ENCODE results near the gene CDKL5. TPM values are rescaled to one million over a fixed set of nuclear protein-coding genes. Genes with fewer than 3 reads are reported as not detected.
"Not testable (repeated sequence)": the region's sequence is repeated elsewhere in the genome, so short reads cannot be mapped to it uniquely, and the experiment has no call there.

CDKL5 gene
- total RNA-seq, 5 donors from 2014 or later (not counting 1 experiment from before 2014, with no cell fraction given) = 3.3 to 5.2 (median 4.1) TPM

GRCh38 chrX:18574591-18574990 lies 149.2 kb downstream of the CDKL5 start:
- Mint-ChIP-seq H3K27ac (no peak overlapping the region), H3K9me3 (no peaks in the 10 kb centered on the region), H3K27me3 (no peaks in the 10 kb centered on the region), H3K4me1 (no peaks in the 10 kb centered on the region), H3K4me3 (no peak overlapping the region), H3K36me3 (peaks cover 3% of the 10 kb centered on the region)
- Histone ChIP-seq H3K36me3 (ENCODE audit: control insufficient read depth in 2 of 2, extremely low read depth in 1 of 2, insufficient read depth in 1 of 2, low read length in 1 of 2) (no peaks in the 10 kb centered on the region), H3K4me3 (ENCODE audit: control insufficient read depth in 1 of 2, extremely low read depth in 1 of 2, low read length in 1 of 2) (no peak overlapping the region), H3K27ac (ENCODE audit: low read length) (no peak overlapping the region), H3K9me3 (no peaks in the 10 kb centered on the region), H3K4me1 (ENCODE audit: control insufficient read depth in 1 of 2, extremely low read depth in 1 of 2, insufficient read depth in 2 of 2, low read length in 2 of 2) (no peaks in the 10 kb centered on the region), H3K27me3 (replicated peaks in 1 of 2; ENCODE audit: control insufficient read depth in 2 of 2, extremely low read depth in 1 of 2, insufficient read depth in 2 of 2, low read length in 1 of 2) (no peaks in the 10 kb centered on the region)
- ATAC-seq (replicated peaks in 1 of 4) (no peak), DNase-seq (no peak)
- no CpG with 5 or more reads among the region's 3 CpGs for WGBS (ENCODE audit: insufficient coverage)
- CTCF ChIA-PET = no interaction called here
- POLR2A ChIA-PET = no interaction called here

DNA sequence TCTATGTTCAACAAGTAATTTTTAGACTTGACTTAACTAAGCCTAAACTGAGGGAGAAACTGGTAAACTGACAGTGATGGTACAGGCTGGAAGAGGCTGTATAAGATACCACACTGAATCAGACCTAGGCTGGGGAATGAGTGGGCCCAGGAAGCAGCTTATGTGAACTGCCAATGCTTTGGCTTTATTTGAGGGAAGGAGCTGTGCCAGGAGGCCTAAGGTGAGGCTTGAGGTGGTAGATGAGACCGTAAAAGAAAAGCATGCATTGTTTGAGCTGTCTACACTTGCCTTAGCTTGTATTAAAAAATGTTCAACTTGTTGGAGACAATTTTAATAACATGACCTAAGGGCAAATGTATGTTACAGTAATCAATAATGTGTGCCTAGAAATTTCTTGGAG lies 150.3 kb downstream of the CDKL5 start:
- Mint-ChIP-seq H3K27me3 (no peaks in the 10 kb centered on the region), H3K36me3 (peaks cover 6% of the 10 kb centered on the region), H3K4me3 (no peak overlapping the region), H3K4me1 (no peaks in the 10 kb centered on the region), H3K27ac (no peak overlapping the region), H3K9me3 (no peaks in the 10 kb centered on the region)
- Histone ChIP-seq H3K27ac (ENCODE audit: low read length) (no peak overlapping the region), H3K4me1 (ENCODE audit: control insufficient read depth in 1 of 2, extremely low read depth in 1 of 2, insufficient read depth in 2 of 2, low read length in 2 of 2) (no peaks in the 10 kb centered on the region), H3K27me3 (replicated peaks in 1 of 2; ENCODE audit: control insufficient read depth in 2 of 2, extremely low read depth in 1 of 2, insufficient read depth in 2 of 2, low read length in 1 of 2) (no peaks in the 10 kb centered on the region), H3K4me3 (ENCODE audit: control insufficient read depth in 1 of 2, extremely low read depth in 1 of 2, low read length in 1 of 2) (no peak overlapping the region), H3K9me3 (no peaks in the 10 kb centered on the region), H3K36me3 (ENCODE audit: control insufficient read depth in 2 of 2, extremely low read depth in 1 of 2, insufficient read depth in 1 of 2, low read length in 1 of 2) (no peaks in the 10 kb centered on the region)
- no CpG with 5 or more reads among the region's 1 CpG for WGBS (ENCODE audit: insufficient coverage)
- no peak for ATAC-seq (replicated peaks in 1 of 4)
- CTCF ChIA-PET = interaction anchor here in 1 of 2 donors (0.6 kb wide), 1 partner anchor 144 kb away, joined by 4 read pairs; no protein-coding TSS in a partner anchor
- POLR2A ChIA-PET = no interaction called here
- no peak for DNase-seq

DNA sequence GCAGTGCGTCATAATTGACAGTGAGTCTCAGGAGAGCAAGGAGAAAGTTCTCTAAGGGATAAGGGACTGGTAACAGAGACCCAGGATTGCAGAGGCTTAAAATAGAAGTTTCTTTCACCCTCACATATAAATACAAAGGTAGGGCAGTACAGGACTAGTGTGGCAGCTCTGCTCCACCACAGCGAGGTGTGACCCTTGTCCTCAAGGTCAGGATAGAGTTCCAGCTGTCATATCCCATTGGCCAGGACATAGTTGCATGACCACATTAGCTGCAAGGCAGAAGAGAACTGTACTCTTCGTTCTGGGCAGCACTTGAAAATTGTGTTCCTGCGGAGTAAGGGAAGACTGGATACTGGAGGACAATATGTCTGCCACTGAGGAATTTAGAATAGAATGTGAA lies 152.0 kb downstream of the CDKL5 start:
- Histone ChIP-seq H3K4me3 (ENCODE audit: control insufficient read depth in 1 of 2, extremely low read depth in 1 of 2, low read length in 1 of 2) (no peak overlapping the region), H3K4me1 (ENCODE audit: control insufficient read depth in 1 of 2, extremely low read depth in 1 of 2, insufficient read depth in 2 of 2, low read length in 2 of 2) (no peaks in the 10 kb centered on the region), H3K9me3 (no peaks in the 10 kb centered on the region), H3K36me3 (ENCODE audit: control insufficient read depth in 2 of 2, extremely low read depth in 1 of 2, insufficient read depth in 1 of 2, low read length in 1 of 2) (no peaks in the 10 kb centered on the region), H3K27ac (ENCODE audit: low read length) (no peak overlapping the region), H3K27me3 (replicated peaks in 1 of 2; ENCODE audit: control insufficient read depth in 2 of 2, extremely low read depth in 1 of 2, insufficient read depth in 2 of 2, low read length in 1 of 2) (no peaks in the 10 kb centered on the region)
- H3K27ac Mint-ChIP-seq = no peak overlapping the region
- ATAC-seq (replicated peaks in 1 of 4) (no peak), DNase-seq (no peak)
- H3K4me3 Mint-ChIP-seq = no peak overlapping the region
- WGBS (ENCODE audit: insufficient coverage) = no CpG with 5 or more reads among the region's 4 CpGs
- no peaks in the 10 kb centered on the region for H3K27me3 Mint-ChIP-seq
- H3K36me3 Mint-ChIP-seq = peaks cover 8% of the 10 kb centered on the region
- H3K4me1 Mint-ChIP-seq = no peaks in the 10 kb centered on the region
- CTCF ChIA-PET = no interaction called here
- H3K9me3 Mint-ChIP-seq = no peaks in the 10 kb centered on the region
- POLR2A ChIA-PET = no interaction called here

GRCh38 chrX:18578546-18578945 lies 153.1 kb downstream of the CDKL5 start:
- H3K4me1 Mint-ChIP-seq = no peaks in the 10 kb centered on the region
- DNase-seq (no peak), ATAC-seq (replicated peaks in 1 of 4) (no peak)
- Histone ChIP-seq H3K4me1 (ENCODE audit: control insufficient read depth in 1 of 2, extremely low read depth in 1 of 2, insufficient read depth in 2 of 2, low read length in 2 of 2) (no peaks in the 10 kb centered on the region), H3K4me3 (ENCODE audit: control insufficient read depth in 1 of 2, extremely low read depth in 1 of 2, low read length in 1 of 2) (no peak overlapping the region), H3K36me3 (ENCODE audit: control insufficient read depth in 2 of 2, extremely low read depth in 1 of 2, insufficient read depth in 1 of 2, low read length in 1 of 2) (no peaks in the 10 kb centered on the region), H3K27ac (ENCODE audit: low read length) (no peak overlapping the region), H3K27me3 (replicated peaks in 1 of 2; ENCODE audit: control insufficient read depth in 2 of 2, extremely low read depth in 1 of 2, insufficient read depth in 2 of 2, low read length in 1 of 2) (no peaks in the 10 kb centered on the region), H3K9me3 (no peaks in the 10 kb centered on the region)
- POLR2A ChIA-PET = no interaction called here
- CTCF ChIA-PET = no interaction called here
- no CpG with 5 or more reads among the region's 2 CpGs for WGBS (ENCODE audit: insufficient coverage)
- peaks cover 8% of the 10 kb centered on the region for H3K36me3 Mint-ChIP-seq
- no peak overlapping the region for H3K4me3 Mint-ChIP-seq
- no peak overlapping the region for H3K27ac Mint-ChIP-seq
- no peaks in the 10 kb centered on the region for H3K27me3 Mint-ChIP-seq
- H3K9me3 Mint-ChIP-seq = no peaks in the 10 kb centered on the region

DNA sequence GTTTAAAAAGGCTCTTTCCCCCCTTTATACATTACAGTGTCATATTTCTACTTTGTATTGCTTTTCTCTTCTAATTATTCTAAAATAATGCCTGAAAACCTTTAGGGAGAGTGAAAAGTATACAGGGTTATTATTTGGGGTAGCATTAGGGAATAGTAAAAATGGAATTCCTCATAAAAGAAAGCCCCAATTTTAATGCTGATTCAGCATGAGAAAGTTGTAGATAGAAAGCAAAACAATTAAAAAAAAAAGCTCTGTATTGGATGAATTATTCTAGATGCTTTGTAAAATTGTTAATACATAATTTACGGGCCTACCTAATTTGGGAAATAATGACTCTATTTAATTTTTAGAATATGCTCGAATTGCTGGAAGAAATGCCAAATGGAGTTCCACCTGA lies 154.1 kb downstream of the CDKL5 start:
- Mint-ChIP-seq H3K4me1 (no peaks in the 10 kb centered on the region), H3K36me3 (peaks cover 8% of the 10 kb centered on the region), H3K9me3 (no peaks in the 10 kb centered on the region), H3K27me3 (no peaks in the 10 kb centered on the region), H3K4me3 (no peak overlapping the region), H3K27ac (no peak overlapping the region)
- no peaks in the 10 kb centered on the region for H3K36me3 ChIP-seq (ENCODE audit: control insufficient read depth in 2 of 2, extremely low read depth in 1 of 2, insufficient read depth in 1 of 2, low read length in 1 of 2)
- H3K27ac ChIP-seq (ENCODE audit: low read length) = no peak overlapping the region
- no peak overlapping the region for H3K4me3 ChIP-seq (ENCODE audit: control insufficient read depth in 1 of 2, extremely low read depth in 1 of 2, low read length in 1 of 2)
- CTCF ChIA-PET = no interaction called here
- POLR2A ChIA-PET = no interaction called here
- no peaks in the 10 kb centered on the region for H3K9me3 ChIP-seq
- WGBS (ENCODE audit: insufficient coverage) = no CpG with 5 or more reads among the region's 2 CpGs
- DNase-seq (no peak), ATAC-seq (replicated peaks in 1 of 4) (no peak)
- no peaks in the 10 kb centered on the region for H3K4me1 ChIP-seq (ENCODE audit: control insufficient read depth in 1 of 2, extremely low read depth in 1 of 2, insufficient read depth in 2 of 2, low read length in 2 of 2)
- no peaks in the 10 kb centered on the region for H3K27me3 ChIP-seq (replicated peaks in 1 of 2; ENCODE audit: control insufficient read depth in 2 of 2, extremely low read depth in 1 of 2, insufficient read depth in 2 of 2, low read length in 1 of 2)

GRCh38 chrX:18582910-18583493 lies 157.6 kb downstream of the CDKL5 start:
- no peak overlapping the region for H3K27ac Mint-ChIP-seq
- Histone ChIP-seq H3K36me3 (ENCODE audit: control insufficient read depth in 2 of 2, extremely low read depth in 1 of 2, insufficient read depth in 1 of 2, low read length in 1 of 2) (no peaks in the 10 kb centered on the region), H3K27me3 (replicated peaks in 1 of 2; ENCODE audit: control insufficient read depth in 2 of 2, extremely low read depth in 1 of 2, insufficient read depth in 2 of 2, low read length in 1 of 2) (no peaks in the 10 kb centered on the region), H3K4me1 (ENCODE audit: control insufficient read depth in 1 of 2, extremely low read depth in 1 of 2, insufficient read depth in 2 of 2, low read length in 2 of 2) (no peaks in the 10 kb centered on the region), H3K9me3 (no peaks in the 10 kb centered on the region), H3K4me3 (ENCODE audit: control insufficient read depth in 1 of 2, extremely low read depth in 1 of 2, low read length in 1 of 2) (no peak overlapping the region), H3K27ac (ENCODE audit: low read length) (no peak overlapping the region)
- DNase-seq (no peak), ATAC-seq (replicated peaks in 1 of 4) (no peak)
- no peaks in the 10 kb centered on the region for H3K4me1 Mint-ChIP-seq
- no peak overlapping the region for H3K4me3 Mint-ChIP-seq
- no peaks in the 10 kb centered on the region for H3K27me3 Mint-ChIP-seq
- no peaks in the 10 kb centered on the region for H3K9me3 Mint-ChIP-seq
- H3K36me3 Mint-ChIP-seq = peaks cover 8% of the 10 kb centered on the region
- no CpG with 5 or more reads among the region's 6 CpGs for WGBS (ENCODE audit: insufficient coverage)
- CTCF ChIA-PET = no interaction called here
- POLR2A ChIA-PET = no interaction called here

- POLR2A ChIA-PET; H3K9me3 ChIP-seq; H3K36me3 ChIP-seq (ENCODE audit: control insufficient read depth in 2 of 2, extremely low read depth in 1 of 2, insufficient read depth in 1 of 2, low read length in 1 of 2); H3K27me3 Mint-ChIP-seq; CTCF ChIA-PET; DNase-seq; H3K27ac Mint-ChIP-seq; H3K4me3 ChIP-seq (ENCODE audit: control insufficient read depth in 1 of 2, extremely low read depth in 1 of 2, low read length in 1 of 2); ATAC-seq (replicated peaks in 1 of 4); H3K4me1 ChIP-seq (ENCODE audit: control insufficient read depth in 1 of 2, extremely low read depth in 1 of 2, insufficient read depth in 2 of 2, low read length in 2 of 2); H3K4me3 Mint-ChIP-seq; H3K9me3 Mint-ChIP-seq; H3K4me1 Mint-ChIP-seq; H3K27ac ChIP-seq (ENCODE audit: low read length); H3K27me3 ChIP-seq (replicated peaks in 1 of 2; ENCODE audit: control insufficient read depth in 2 of 2, extremely low read depth in 1 of 2, insufficient read depth in 2 of 2, low read length in 1 of 2): not testable (repeated sequence)
- WGBS (ENCODE audit: insufficient coverage) = no CpG with 5 or more reads among the region's 1 CpG
- peaks cover 23% of the 10 kb centered on the region for H3K36me3 Mint-ChIP-seq
Measured at GRCh38 chrX:18589292-18589691, 163.9 kb downstream of the CDKL5 start.

Data from T-cell (primary cell).